Jurkat, Clone E6-1 (cell line): ENCODE results near the gene FOXL1.

ENCODE experiments used
- DNase-seq: peaks from one replicate; pipeline ENCODE4 v3.0.0-alpha.2; 2011; ENCODE audit warnings: low read depth, low spot score
- H3K4me3 ChIP-seq: 2 replicates; pipeline ENCODE4 v1.5.1; 2011; ENCODE audit warnings: mild to moderate bottlenecking, low read length, control low read depth, moderate library complexity

Gene FOXL1

DNA sequence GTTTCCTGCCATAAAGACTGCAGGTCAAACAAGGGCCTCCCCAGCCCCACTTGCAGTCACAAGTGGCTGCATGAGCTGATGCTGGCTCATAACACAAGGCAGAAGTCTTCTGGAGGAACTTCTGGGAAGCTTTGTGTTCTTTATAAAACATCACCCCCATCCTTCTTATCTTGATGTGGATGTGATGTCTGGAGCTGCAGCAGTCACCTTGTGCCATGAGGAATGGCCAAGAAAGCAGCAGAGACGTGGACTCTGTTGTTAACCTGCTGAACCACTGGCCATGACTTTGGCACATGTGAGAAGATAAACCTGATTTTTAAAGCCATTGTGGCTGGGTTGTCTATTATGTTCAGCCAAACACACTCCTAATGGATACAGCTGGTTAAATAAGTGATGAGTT is 41.8 kb downstream of the FOXL1 start:
- DNase-seq = no peak
- no peak overlapping the region for H3K4me3 ChIP-seq

GRCh38 chr16:86621966-86622365 is 43.6 kb downstream of the FOXL1 start:
- DNase-seq = no peak
- no peak overlapping the region for H3K4me3 ChIP-seq

DNA sequence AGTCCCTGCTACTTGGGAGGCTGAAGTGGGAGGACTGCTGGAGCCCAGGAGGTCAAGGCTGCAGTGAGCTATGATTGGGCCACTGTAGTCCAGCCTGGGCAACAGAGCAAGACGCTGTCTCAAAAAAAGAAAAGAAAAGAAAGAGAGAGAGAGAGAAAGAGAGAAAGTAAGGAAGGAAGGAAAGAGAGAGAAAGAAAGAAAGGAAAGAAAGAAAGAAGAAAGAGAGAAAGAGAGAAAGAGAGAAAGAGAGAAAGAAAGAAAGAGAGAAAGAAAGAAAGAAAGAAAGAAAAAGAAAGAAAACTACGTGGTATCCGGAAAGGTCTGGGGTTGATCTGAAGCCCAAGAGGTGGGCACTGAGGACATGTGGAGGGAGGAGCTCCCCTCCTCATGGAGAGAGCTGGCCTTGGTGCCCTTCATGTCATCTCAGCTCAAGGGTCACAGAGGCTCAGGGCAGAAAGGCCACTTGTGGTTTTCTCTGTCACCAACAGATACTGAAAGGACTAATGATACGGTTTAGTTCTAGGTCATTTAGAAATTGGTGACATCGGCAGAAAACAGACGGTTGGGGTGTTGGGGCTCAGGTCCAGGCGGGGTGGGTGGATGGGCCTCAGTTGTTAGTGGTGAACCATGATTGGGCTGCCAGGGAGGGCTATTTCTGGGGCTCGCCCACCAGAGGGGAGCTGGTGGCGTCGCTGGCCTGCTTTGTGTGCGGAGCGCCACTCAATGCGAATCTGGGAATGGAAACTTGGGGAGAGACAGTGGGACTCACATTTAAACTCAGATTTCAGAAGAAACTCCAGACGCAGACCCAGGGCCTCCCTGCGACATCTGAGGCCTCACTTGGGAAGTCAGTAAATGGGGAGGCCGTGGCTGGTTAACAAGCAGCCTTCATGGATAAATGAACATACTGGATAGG is 44.6 kb downstream of the FOXL1 start:
- no peak for DNase-seq
- H3K4me3 ChIP-seq = no peak overlapping the region

- DNase-seq = no peak
- no peak overlapping the region for H3K4me3 ChIP-seq
These were observed 46.7 kb downstream of the FOXL1 start for GRCh38 chr16:86625029-86625428.

- DNase-seq = no peak
- no peak overlapping the region for H3K4me3 ChIP-seq
These were observed 47.5 kb downstream of the FOXL1 start for GRCh38 chr16:86625821-86626220.

GRCh38 chr16:86626284-86626683 is 47.9 kb downstream of the FOXL1 start:
- H3K4me3 ChIP-seq = no peak overlapping the region
- no peak for DNase-seq

DNA sequence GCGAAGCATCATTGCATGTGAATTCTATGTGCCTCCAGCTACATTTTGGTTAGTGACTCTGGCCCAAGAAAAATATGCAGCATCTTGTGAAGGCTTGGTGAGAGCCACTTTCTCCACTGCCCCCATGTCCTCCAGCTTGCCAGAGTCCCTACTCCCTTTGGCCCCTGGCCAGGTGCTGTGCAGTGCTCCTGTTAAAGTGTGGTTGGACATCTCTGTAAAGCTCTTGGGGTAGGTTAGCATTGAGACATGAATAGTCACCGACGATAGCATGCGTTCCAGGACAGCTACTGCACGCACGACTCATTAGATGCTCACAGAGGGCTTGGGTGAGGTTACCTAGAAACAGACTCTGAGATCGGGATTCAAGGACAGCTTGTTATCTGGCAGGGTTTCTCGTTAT is 48.6 kb downstream of the FOXL1 start:
- DNase-seq = no peak
- H3K4me3 ChIP-seq = no peak overlapping the region

DNA sequence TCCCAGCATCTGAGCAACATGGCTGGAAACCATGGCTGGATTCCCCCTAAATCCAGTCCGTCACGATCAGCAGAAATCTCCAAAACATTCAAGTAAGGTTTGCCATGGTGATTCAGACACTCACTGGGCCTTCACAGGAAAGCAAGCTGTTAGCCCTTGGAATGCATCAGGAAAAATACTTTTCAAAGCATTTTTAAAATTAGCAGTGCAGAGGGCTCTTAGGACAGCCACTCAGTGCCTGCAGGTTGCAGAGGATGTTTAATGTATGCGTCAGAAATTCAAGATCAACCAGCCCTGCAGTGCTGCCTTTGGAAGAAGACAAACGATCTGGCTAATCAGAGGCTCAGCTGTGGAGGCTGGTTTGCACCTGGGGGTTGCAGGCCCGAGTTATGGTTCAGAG is 50.3 kb downstream of the FOXL1 start:
- no peak for DNase-seq

DNA sequence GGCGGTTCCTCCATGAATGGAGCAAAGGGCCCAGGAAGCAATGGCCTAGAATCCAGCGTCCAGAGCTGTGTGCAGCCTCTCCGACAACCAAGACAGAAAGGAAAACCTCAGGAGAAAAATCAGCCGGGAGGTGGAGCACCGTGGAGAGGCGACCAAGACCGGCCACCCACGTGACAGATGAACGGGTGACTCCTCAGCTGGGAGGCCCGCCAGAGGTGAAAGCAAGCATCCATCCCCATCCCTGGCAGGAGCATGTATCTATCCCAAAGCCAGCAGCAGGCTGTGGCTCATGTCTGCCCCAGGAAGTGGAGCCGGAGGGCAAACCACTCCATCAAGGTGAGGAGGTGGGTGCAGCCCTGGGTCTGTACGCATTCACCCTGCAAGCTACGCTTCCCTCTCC is 52.1 kb downstream of the FOXL1 start:
- DNase-seq = no peak
- H3K4me3 ChIP-seq = no peak overlapping the region

More for the DNA sequence above, 50.3 kb downstream of the FOXL1 start:
- no peak overlapping the region for H3K4me3 ChIP-seq

- DNase-seq = no peak
- no peak overlapping the region for H3K4me3 ChIP-seq
These were observed 53.1 kb downstream of the FOXL1 start for GRCh38 chr16:86631444-86631843.
